Endothelial cell of umbilical vein (primary cell): ENCODE measurements around the gene MT1HL1. TPM values are rescaled to one million over a fixed set of nuclear protein-coding genes. Genes with fewer than 3 reads are reported as not detected.

ENCODE experiments used
- BruUV-seq: library from RNA; stranded (reverse); fragments of 400-500 nt; replicated peaks from 2 replicates; lab custom pipeline; 2021; lab: Mats Ljungman, UMichigan
- CTCF ChIA-PET: fragments of 300-600, 350-600 bp; sonication (Branson Sonifier 250); formaldehyde crosslinking; loops from one replicate; lab custom pipeline; 2021; ENCODE audit warnings: antibody characterized with exemption, inconsistent platforms; lab: Charles Lee
- POLR2A ChIA-PET: fragments of 300-600, 350-600 bp; sonication (Branson Sonifier 250); formaldehyde crosslinking; loops from one replicate; lab custom pipeline; 2021; ENCODE audit warnings: antibody characterized with exemption, inconsistent platforms; lab: Charles Lee
- DNase-seq: peaks from one replicate; pipeline ENCODE4 v3.0.0-alpha.2; 2011; ENCODE audit warnings: low read depth, low spot score
- FAIRE-seq: peaks from 2 replicates; lab custom pipeline; 2011; peaks lifted over from hg19 to GRCh38; lab: Jason Lieb, UNC
- H2AFZ ChIP-seq: 2 replicates; pipeline ENCODE4 v1.6.0; 2012; ENCODE audit warnings: low read depth, low read length, control low read depth, inconsistent platforms
- H3K27ac ChIP-seq: 2 replicates; pipeline ENCODE4 v1.5.1; 2011; ENCODE audit warnings: low read depth, mild to moderate bottlenecking, control low read depth, low read length, moderate library complexity; ENCODE audit not compliant: insufficient read depth
- H3K27me3 ChIP-seq, 2 experiments: 2 replicates each; pipeline versions ENCODE4 v1.6.0 to v1.6.1; 2011; ENCODE audit warnings: low read length in 2 of 2, mixed read lengths in 1 of 2; ENCODE audit not compliant: control insufficient read depth in 2 of 2, insufficient read depth in 2 of 2
- H3K36me3 ChIP-seq, 2 experiments: 2 replicates in 1 of 2; 3 replicates in 1 of 2; pipeline ENCODE4 v1.5.1; 2011; ENCODE audit warnings: low read length in 2 of 2, mild to moderate bottlenecking in 1 of 2, moderate library complexity in 1 of 2; ENCODE audit not compliant: control insufficient read depth in 2 of 2, insufficient read depth in 2 of 2; ENCODE audit errors: extremely low read depth in 1 of 2
- H3K4me1 ChIP-seq: 3 replicates; pipeline ENCODE4 v1.5.1; 2011; ENCODE audit warnings: mild to moderate bottlenecking, low read length; ENCODE audit not compliant: control insufficient read depth, insufficient read depth; ENCODE audit errors: extremely low read depth
- H3K4me2 ChIP-seq: 2 replicates; pipeline ENCODE4 v1.6.1; 2011; ENCODE audit warnings: low read length, control low read depth, mixed read lengths; ENCODE audit not compliant: insufficient read depth
- H3K4me3 ChIP-seq, 3 experiments: fragments of 200-600 bp in 1 of 3; sonication (generic), shearing (Covaris generic) in 1 of 3; replicated peaks in 1 of 3; 2 replicates each; pipeline ENCODE4 v1.5.1; 2011 to 2016; ENCODE audit warnings: control low read depth in 3 of 3, low read length in 3 of 3, mild to moderate bottlenecking in 2 of 3, inconsistent platforms in 1 of 3, low read depth in 1 of 3, moderate library complexity in 1 of 3; ENCODE audit not compliant: insufficient read depth in 1 of 3
- H3K79me2 ChIP-seq: 2 replicates; pipeline ENCODE4 v1.6.0; 2012; ENCODE audit warnings: low read length, inconsistent platforms; ENCODE audit not compliant: control insufficient read depth, insufficient read depth
- H3K9ac ChIP-seq: replicated peaks from 2 replicates; pipeline ENCODE3; 2011; ENCODE audit warnings: low read length, control low read depth; ENCODE audit not compliant: insufficient read depth; ENCODE audit errors: extremely low read depth
- H3K9me1 ChIP-seq: replicated peaks from 3 replicates; pipeline ENCODE4 v1.6.0; 2011; ENCODE audit warnings: mild to moderate bottlenecking, low read length; ENCODE audit not compliant: control insufficient read depth, insufficient read depth; ENCODE audit errors: extremely low read depth
- H3K9me3 ChIP-seq: replicated peaks from 2 replicates; pipeline ENCODE4 v1.5.1; 2012; ENCODE audit warnings: low read length, inconsistent platforms; ENCODE audit not compliant: control insufficient read depth, insufficient read depth
- H4K20me1 ChIP-seq: replicated peaks from 2 replicates; pipeline ENCODE3; 2011; ENCODE audit warnings: mild to moderate bottlenecking, low read length; ENCODE audit not compliant: control insufficient read depth, insufficient read depth; ENCODE audit errors: extremely low read depth
- CTCF ChIP-seq, 2 donors: IDR thresholded peaks; 1 replicate in 1 of 2; 2 replicates in 1 of 2; pipeline ENCODE4 v1.5.1; 2011; ENCODE audit warnings: low read length in 2 of 2, mild to moderate bottlenecking in 2 of 2, moderate library complexity in 2 of 2, control low read depth in 1 of 2, inconsistent platforms in 1 of 2, low read depth in 1 of 2; ENCODE audit not compliant: insufficient read depth in 1 of 2; ENCODE audit errors: extremely low read depth in 1 of 2
- EZH2 ChIP-seq: IDR thresholded peaks from 2 replicates; pipeline ENCODE4 v1.6.1; 2012; ENCODE audit warnings: borderline replicate concordance, low read depth, mild to moderate bottlenecking, moderate library complexity, low read length, inconsistent platforms; ENCODE audit not compliant: severe bottlenecking
- FOS ChIP-seq: IDR thresholded peaks from 2 replicates; pipeline ENCODE4 v1.6.1; 2011; ENCODE audit warnings: mild to moderate bottlenecking, low read length, moderate library complexity, borderline replicate concordance; ENCODE audit not compliant: insufficient read depth
- GATA2 ChIP-seq: IDR thresholded peaks from 2 replicates; pipeline ENCODE4 v1.7.0; 2011; ENCODE audit warnings: low read depth, mild to moderate bottlenecking, moderate library complexity, mixed read lengths, low read length; ENCODE audit not compliant: insufficient read length, insufficient read depth
- JUN ChIP-seq: IDR thresholded peaks from 2 replicates; pipeline ENCODE4 v1.6.1; 2011; ENCODE audit warnings: borderline replicate concordance, low read depth; ENCODE audit not compliant: insufficient read length, insufficient read depth
- MAX ChIP-seq: IDR thresholded peaks from 2 replicates; pipeline ENCODE4 v1.6.1; 2011; ENCODE audit not compliant: insufficient read depth, insufficient read length
- MYC ChIP-seq: IDR thresholded peaks from one replicate; pipeline ENCODE4 v1.6.1; 2011; ENCODE audit warnings: mild to moderate bottlenecking, low read depth, low read length
- POLR2A ChIP-seq: IDR thresholded peaks from 2 replicates; pipeline ENCODE4 v1.6.1; 2012; ENCODE audit warnings: low read depth, mild to moderate bottlenecking, control low read depth, low read length
- POLR2AphosphoS5 ChIP-seq: IDR thresholded peaks from 2 replicates; pipeline ENCODE4 v1.6.1; 2012; ENCODE audit warnings: low read depth, mild to moderate bottlenecking, control low read depth, low read length, moderate library complexity; ENCODE audit not compliant: insufficient read depth
- dilution Hi-C: fragments of 300-500 bp; cut with MboI; formaldehyde crosslinking; loops from one replicate; pipeline ENCODE4 v1.15.0; 2019; ENCODE audit warnings: low sequenced_read_pairs; ENCODE audit not compliant: extremely low pct_ligation_motif_present
- intact Hi-C: fragments of 100-400 bp; cut with micrococcal nuclease; formaldehyde crosslinking; loops from one replicate; pipeline ENCODE4 v1.10.0; 2022
- polyA plus RNA-seq, 4 experiments: library from polyadenylated mRNA; depleted of rRNA in 3 of 4; stranded (reverse) in 3 of 4; unstranded in 1 of 4; fragments of >200 nt; gene quantifications; 2 replicates each; pipeline versions ENCODE4 v1.2.1 to v1.2.3, GENCODE V29; 2011 to 2012; ENCODE audit warnings: missing spikeins in 1 of 4
- total RNA-seq: library from RNA; stranded (reverse); gene quantifications from 2 replicates; pipeline ENCODE4 v1.2.3, GENCODE V29; 2021

The MT1HL1 gene
- total and polyA plus RNA-seq, 2 donors (not counting 3 experiments of a cell fraction or from before 2014, with no cell fraction given), result not detected

GRCh38 chr1:236997882-236998281, 6.4 kb downstream of the MT1HL1 start:
- H3K4me3 ChIP-seq, result no peak overlapping the region
- H3K4me1 ChIP-seq, result no peaks in the 10 kb centered on the region
- intact Hi-C loops (no loop called here), dilution Hi-C loops (no loop called here)
- H3K36me3 ChIP-seq, result no peaks in the 10 kb centered on the region
- no peak overlapping the region for H3K27ac ChIP-seq
- DNase-seq (no peak), FAIRE-seq (no peak)
- H3K4me2 ChIP-seq, result no peak overlapping the region
- no peaks in the 10 kb centered on the region for H3K9me1 ChIP-seq
- H3K79me2 ChIP-seq, result no peaks in the 10 kb centered on the region
- BruUV-seq, result no TSS peak
- H3K9me3 ChIP-seq, result peaks cover 4% of the 10 kb centered on the region
- H2AFZ ChIP-seq, result no peak overlapping the region
- H4K20me1 ChIP-seq, result no peaks in the 10 kb centered on the region
- no peaks in the 10 kb centered on the region for H3K27me3 ChIP-seq
- ChIA-PET CTCF (no interaction called here), POLR2A (no interaction called here)
- TF ChIP-seq EZH2, result no peak
- TF ChIP-seq FOS, result no peak
- no peak for TF ChIP-seq JUN
- TF ChIP-seq POLR2AphosphoS5, result no peak
- TF ChIP-seq CTCF (IDR thresholded peaks at IDR 0.05; ENCODE audit: extremely low read depth in 1 of 2, insufficient read depth in 1 of 2, low read depth in 1 of 2, low read length in 2 of 2), result no peak
- TF ChIP-seq MYC, result no peak
- TF ChIP-seq POLR2A, result no peak
- no peak for TF ChIP-seq GATA2
- no peak for TF ChIP-seq MAX
- H3K9ac ChIP-seq, result no peak overlapping the region
